HG03558 (cell line): ENCODE measurements around the gene IL3RA.
"Not testable (repeated sequence)": the region's sequence is repeated elsewhere in the genome, so short reads cannot be mapped to it uniquely, and the experiment has no call there.

Source experiments
- ATAC-seq: cut with Tn5 transposase; IDR thresholded peaks from one replicate; pipeline ENCODE4 v1.9.1; 2021; ENCODE audit warnings: moderate number of reproducible peaks; ENCODE audit not compliant: unreplicated experiment; ENCODE audit errors: extremely low read depth

IL3RA gene

GRCh38 chrX:1419545-1420355, 83.2 kb downstream of the IL3RA start:
- no peak for ATAC-seq

DNA sequence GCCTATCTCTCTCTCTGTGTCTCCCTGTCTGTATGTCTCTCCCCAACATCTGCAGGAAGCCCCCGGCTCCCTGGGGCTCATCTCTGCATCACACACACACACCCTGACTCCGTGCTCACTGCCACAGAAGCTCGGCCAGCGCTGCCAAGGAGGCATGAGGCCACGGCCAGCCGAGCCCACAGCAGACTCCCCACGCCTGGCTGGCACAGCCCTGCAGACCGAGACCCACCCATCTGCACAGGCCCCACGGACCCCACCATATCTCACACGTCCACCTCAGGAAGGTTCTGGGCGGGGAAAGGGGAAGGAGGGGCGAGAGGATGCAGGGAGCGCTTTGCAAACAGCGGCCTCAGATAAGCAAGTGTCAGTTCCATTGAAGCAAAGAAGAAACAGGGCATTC, 83.8 kb downstream of the IL3RA start:
- ATAC-seq, result no peak

DNA sequence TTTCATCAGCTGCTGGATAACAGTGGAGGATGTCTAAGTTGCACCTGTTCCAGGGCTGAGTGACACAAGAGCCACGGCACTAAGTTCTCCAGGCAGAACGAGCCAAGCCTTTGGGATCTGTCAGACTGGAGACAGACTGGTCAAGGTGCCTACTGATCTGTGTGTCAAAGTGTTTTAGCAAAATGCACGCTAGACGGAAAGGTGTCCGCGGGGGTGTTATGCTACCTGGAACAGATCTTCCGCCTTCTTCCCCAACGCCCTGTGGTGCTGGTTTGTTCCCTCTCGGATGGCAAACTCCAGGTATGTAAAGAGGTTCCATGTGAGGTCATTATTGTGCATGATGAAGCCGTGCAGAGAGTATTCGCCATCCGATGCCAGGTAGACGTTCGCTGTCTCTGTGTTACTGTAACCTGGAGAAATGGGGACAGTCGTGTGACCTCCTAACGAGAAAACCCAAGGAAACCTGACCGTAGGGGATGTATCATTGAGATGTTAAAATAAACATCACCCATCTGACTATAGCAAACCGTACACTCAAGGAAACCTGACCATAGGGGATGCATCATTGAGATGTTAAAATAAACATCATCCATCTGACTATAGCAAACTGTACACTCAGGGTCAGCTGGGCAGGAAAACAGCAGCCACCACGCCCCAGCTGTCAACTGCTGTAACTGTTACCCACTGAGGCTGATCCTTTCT, 85.0 kb downstream of the IL3RA start:
- no peak for ATAC-seq

GRCh38 chrX:1422135-1422465, 85.5 kb downstream of the IL3RA start:
- no peak for ATAC-seq

- ATAC-seq, result no peak
These were observed 86.6 kb downstream of the IL3RA start for GRCh38 chrX:1423215-1423614.

DNA sequence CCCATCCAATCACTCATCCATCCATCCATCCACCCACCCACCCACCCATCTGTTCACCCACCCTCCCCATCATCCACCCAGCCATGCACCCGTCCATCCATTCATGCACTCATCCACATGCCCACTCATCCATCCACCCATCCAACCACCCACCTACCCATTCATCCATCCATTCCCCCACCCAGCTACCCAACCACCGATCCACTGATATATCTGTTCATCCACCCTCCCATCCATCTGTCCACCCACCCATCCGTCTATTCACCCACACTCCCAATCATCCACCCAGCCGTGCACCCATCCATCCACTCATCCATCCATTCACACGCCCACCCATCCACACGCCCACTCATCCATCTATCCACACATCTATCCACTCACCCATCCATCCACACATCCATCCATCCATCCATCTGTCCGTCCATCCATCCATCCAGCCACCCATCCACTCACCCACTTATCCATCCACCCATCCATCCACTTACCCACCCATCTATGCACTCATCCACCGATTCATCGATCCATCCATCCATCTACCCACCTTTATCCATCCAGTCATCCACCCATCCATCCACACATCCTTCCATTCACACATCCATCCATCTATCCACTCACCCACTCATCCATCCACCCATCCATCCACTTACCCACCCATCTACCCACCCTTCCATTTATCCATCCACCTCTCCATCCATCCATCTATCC, 87.7 kb downstream of the IL3RA start:
- ATAC-seq, result no peak

- ATAC-seq, result no peak
These were observed 88.8 kb downstream of the IL3RA start for GRCh38 chrX:1425381-1425780.

- ATAC-seq, result not testable (repeated sequence)
These were observed 89.7 kb downstream of the IL3RA start for GRCh38 chrX:1426321-1426720.

GRCh38 chrX:1427756-1428155, 91.2 kb downstream of the IL3RA start:
- no peak for ATAC-seq

- ATAC-seq, result no peak
These were observed 93.9 kb downstream of the IL3RA start for GRCh38 chrX:1430451-1430850.
